Caco-2 (cell line): Measurements from ENCODE around the gene PIK3C2G. TPM values are rescaled to one million over a fixed set of nuclear protein-coding genes. Genes with fewer than 3 reads are reported as not detected.

ENCODE experiments used
- BruUV-seq: library from RNA; stranded (reverse); fragments of 400-500 nt; replicated peaks from 2 replicates; lab custom pipeline; 2021; lab: Mats Ljungman, UMichigan
- CTCF ChIA-PET: fragments of 300-600 bp; sonication (Branson Sonifier 250); formaldehyde crosslinking; loops from one replicate; lab custom pipeline; 2022; ENCODE audit warnings: antibody characterized with exemption; lab: Charles Lee
- POLR2A ChIA-PET: fragments of 300-600 bp; sonication (Branson Sonifier 250); formaldehyde crosslinking; loops from one replicate; lab custom pipeline; 2022; ENCODE audit warnings: antibody characterized with exemption; lab: Charles Lee
- DNase-seq, 2 experiments: peaks; one replicate each; pipeline versions ENCODE4 v3.0.0 to v3.0.0-alpha.2; 2020 to 2022
- H3K27me3 ChIP-seq: replicated peaks from 2 replicates; pipeline ENCODE4 v1.6.0; 2011; ENCODE audit warnings: low read length; ENCODE audit not compliant: control insufficient read depth, insufficient read depth
- H3K36me3 ChIP-seq: 2 replicates; pipeline ENCODE4 v1.5.1; 2011; ENCODE audit warnings: low read length; ENCODE audit not compliant: control insufficient read depth, insufficient read depth
- H3K4me1 ChIP-seq: fragments of 250-450 bp; sonication (Bioruptor Pico); 2 replicates; pipeline ENCODE4 v1.5.1; 2020; ENCODE audit warnings: mild to moderate bottlenecking
- H3K4me3 ChIP-seq: 2 replicates; pipeline ENCODE4 v1.5.1; 2011; ENCODE audit warnings: low read depth, mild to moderate bottlenecking, control low read depth, low read length
- H3K9me3 ChIP-seq: fragments of 250-450 bp; sonication (Bioruptor Pico); 2 replicates; pipeline ENCODE4 v1.5.1; 2020; ENCODE audit warnings: mild to moderate bottlenecking, moderate library complexity
- H3K27ac Mint-ChIP-seq: one replicate; pipeline ENCODE4 v1.8.0; 2022; ENCODE audit warnings: mixed read lengths; ENCODE audit not compliant: unreplicated experiment
- H3K27me3 Mint-ChIP-seq: one replicate; pipeline ENCODE4 v1.8.0; 2022; ENCODE audit warnings: mixed read lengths; ENCODE audit not compliant: insufficient read depth, unreplicated experiment
- H3K36me3 Mint-ChIP-seq: one replicate; pipeline ENCODE4 v1.8.0; 2022; ENCODE audit warnings: mild to moderate bottlenecking, mixed read lengths; ENCODE audit not compliant: insufficient read depth, unreplicated experiment
- H3K4me1 Mint-ChIP-seq: one replicate; pipeline ENCODE4 v1.8.0; 2022; ENCODE audit warnings: low read depth, mixed read lengths; ENCODE audit not compliant: unreplicated experiment
- H3K4me3 Mint-ChIP-seq: one replicate; pipeline ENCODE4 v1.8.0; 2022; ENCODE audit warnings: mild to moderate bottlenecking, moderate library complexity, mixed read lengths; ENCODE audit not compliant: unreplicated experiment
- H3K9me3 Mint-ChIP-seq: one replicate; pipeline ENCODE4 v1.8.0; 2022; ENCODE audit warnings: mixed read lengths; ENCODE audit not compliant: unreplicated experiment
- intact Hi-C: fragments of 100-400 bp; cut with micrococcal nuclease; formaldehyde crosslinking; loops from one replicate; pipeline ENCODE4 v1.10.0; 2022; ENCODE audit not compliant: unreplicated experiment
- total RNA-seq: library from RNA; stranded (reverse); gene quantifications from 2 replicates; pipeline ENCODE4 v1.2.3, GENCODE V29; 2022
- TF ChIP-seq, protein P1 (sequence below), 2 experiments: fragments of 200-600 bp in 1 of 2; IDR thresholded peaks; 1 replicate in 1 of 2; 2 replicates in 1 of 2; pipeline versions ENCODE4 v1.5.1 to v1.8.0; 2011 to 2022; ENCODE audit warnings: antibody characterized with exemption in 1 of 2, control low read depth in 1 of 2, inconsistent platforms in 1 of 2, low read depth in 1 of 2, low read length in 1 of 2, mild to moderate bottlenecking in 1 of 2, moderate library complexity in 1 of 2; ENCODE audit not compliant: insufficient read depth in 1 of 2, severe bottlenecking in 1 of 2, unreplicated experiment in 1 of 2

PIK3C2G gene
- total RNA-seq, 1 experiment from 2014 or later: not detected

DNA sequence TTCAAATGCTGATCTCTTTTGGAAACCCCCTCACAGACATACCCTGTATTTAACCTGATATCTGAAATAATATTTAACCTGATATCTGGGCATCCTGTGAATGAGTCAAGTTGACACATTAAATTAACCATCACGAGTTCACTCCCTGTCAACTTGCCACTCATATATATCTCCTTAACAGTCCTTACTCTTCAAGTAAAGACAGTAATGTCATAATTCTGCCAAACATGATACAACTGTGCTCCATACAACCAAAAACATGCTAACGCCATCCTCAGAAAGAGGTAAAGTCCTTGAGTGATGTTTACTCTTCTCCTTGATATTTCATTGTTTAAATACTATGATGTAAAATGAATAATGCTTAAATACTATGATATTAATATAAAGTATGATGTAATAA lies 371.5 kb downstream of the PIK3C2G start:
- ChIA-PET CTCF (no interaction called here), POLR2A (no interaction called here)
- Mint-ChIP-seq H3K36me3 (no peaks in the 10 kb centered on the region), H3K4me1 (no peaks in the 10 kb centered on the region), H3K9me3 (no peaks in the 10 kb centered on the region), H3K4me3 (no peak overlapping the region), H3K27me3 (peaks cover 18% of the 10 kb centered on the region), H3K27ac (no peak overlapping the region)
- H3K36me3 ChIP-seq: no peaks in the 10 kb centered on the region
- DNase-seq: no peak
- H3K27me3 ChIP-seq: no peaks in the 10 kb centered on the region
- intact Hi-C loops: no loop called here
- BruUV-seq: no TSS peak
- TF ChIP-seq, protein P1, sequence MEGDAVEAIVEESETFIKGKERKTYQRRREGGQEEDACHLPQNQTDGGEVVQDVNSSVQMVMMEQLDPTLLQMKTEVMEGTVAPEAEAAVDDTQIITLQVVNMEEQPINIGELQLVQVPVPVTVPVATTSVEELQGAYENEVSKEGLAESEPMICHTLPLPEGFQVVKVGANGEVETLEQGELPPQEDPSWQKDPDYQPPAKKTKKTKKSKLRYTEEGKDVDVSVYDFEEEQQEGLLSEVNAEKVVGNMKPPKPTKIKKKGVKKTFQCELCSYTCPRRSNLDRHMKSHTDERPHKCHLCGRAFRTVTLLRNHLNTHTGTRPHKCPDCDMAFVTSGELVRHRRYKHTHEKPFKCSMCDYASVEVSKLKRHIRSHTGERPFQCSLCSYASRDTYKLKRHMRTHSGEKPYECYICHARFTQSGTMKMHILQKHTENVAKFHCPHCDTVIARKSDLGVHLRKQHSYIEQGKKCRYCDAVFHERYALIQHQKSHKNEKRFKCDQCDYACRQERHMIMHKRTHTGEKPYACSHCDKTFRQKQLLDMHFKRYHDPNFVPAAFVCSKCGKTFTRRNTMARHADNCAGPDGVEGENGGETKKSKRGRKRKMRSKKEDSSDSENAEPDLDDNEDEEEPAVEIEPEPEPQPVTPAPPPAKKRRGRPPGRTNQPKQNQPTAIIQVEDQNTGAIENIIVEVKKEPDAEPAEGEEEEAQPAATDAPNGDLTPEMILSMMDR (IDR thresholded peaks at IDR 0.05; ENCODE audit: insufficient read depth in 1 of 2, low read depth in 1 of 2, low read length in 1 of 2, severe bottlenecking in 1 of 2, unreplicated experiment in 1 of 2): no peak
- no peak overlapping the region for H3K4me3 ChIP-seq
- H3K9me3 ChIP-seq: no peaks in the 10 kb centered on the region
- H3K4me1 ChIP-seq: peaks cover 5% of the 10 kb centered on the region; the same call in 1 of the 2 replicates

DNA sequence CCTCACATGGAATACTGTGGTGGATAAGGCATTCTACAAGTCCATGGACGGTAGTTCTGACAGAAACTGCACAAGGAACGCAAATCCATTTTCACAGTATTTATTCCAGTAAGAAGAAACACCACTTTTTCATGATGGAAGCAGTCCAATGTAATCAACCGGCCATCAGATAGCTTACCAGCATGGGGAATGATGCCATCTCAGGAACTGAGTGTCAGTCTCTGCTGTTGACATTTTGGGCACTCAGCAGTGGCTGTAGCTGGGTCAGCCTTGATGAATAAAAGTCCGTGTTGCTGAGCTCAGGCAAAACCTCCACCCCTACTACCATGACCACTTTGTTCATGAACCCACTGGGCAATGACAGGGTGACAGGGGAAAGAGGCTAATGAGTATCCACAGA lies 373.1 kb downstream of the PIK3C2G start:
- Histone ChIP-seq H3K4me1 (peaks cover 5% of the 10 kb centered on the region; the same call in 1 of the 2 replicates), H3K27me3 (no peaks in the 10 kb centered on the region), H3K36me3 (no peaks in the 10 kb centered on the region), H3K9me3 (no peaks in the 10 kb centered on the region), H3K4me3 (no peak overlapping the region)
- no peak overlapping the region for H3K27ac Mint-ChIP-seq
- ChIA-PET POLR2A (no interaction called here), CTCF (no interaction called here)
- intact Hi-C loops: no loop called here
- H3K27me3 Mint-ChIP-seq: peaks cover 14% of the 10 kb centered on the region
- BruUV-seq: no TSS peak
- no peak overlapping the region for H3K4me3 Mint-ChIP-seq
- DNase-seq: no peak
- H3K36me3 Mint-ChIP-seq: no peaks in the 10 kb centered on the region
- TF ChIP-seq, protein P1 (IDR thresholded peaks at IDR 0.05; ENCODE audit: insufficient read depth in 1 of 2, low read depth in 1 of 2, low read length in 1 of 2, severe bottlenecking in 1 of 2, unreplicated experiment in 1 of 2): no peak
- no peaks in the 10 kb centered on the region for H3K9me3 Mint-ChIP-seq
- no peaks in the 10 kb centered on the region for H3K4me1 Mint-ChIP-seq

DNA sequence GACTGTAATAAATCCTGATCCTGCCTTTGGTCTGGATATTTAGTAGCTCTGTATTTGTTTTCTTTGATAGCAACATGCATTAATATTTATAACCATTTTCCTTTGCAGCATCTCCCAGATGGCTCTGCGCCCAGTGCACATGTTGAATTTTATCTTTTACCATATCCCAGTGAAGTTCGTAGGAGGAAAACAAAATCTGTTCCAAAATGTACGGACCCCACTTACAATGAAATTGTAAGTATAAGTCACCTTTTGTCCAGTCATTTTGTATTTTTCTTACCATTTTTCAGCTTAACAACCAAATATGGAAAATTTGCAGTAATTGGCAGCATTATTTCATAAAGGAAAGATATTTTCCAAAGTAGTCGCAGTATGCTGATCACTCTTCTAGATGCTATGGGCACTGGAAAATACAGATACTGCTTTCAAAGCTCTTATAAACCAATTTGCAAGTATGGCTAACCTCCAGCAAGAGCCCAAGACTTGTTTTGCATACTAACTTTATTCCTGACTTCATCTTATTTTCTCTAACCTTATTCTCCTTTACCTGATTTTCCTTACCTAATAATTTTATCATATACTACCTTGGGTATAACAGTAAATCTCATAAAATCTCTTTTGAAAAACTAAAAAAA lies 379.1 kb downstream of the PIK3C2G start:
- DNase-seq: no peak
- Histone ChIP-seq H3K4me3 (no peak overlapping the region), H3K9me3 (no peaks in the 10 kb centered on the region), H3K27me3 (no peaks in the 10 kb centered on the region), H3K4me1 (no peaks in the 10 kb centered on the region), H3K36me3 (no peaks in the 10 kb centered on the region)
- ChIA-PET POLR2A (no interaction called here), CTCF (no interaction called here)
- intact Hi-C loops: no loop called here
- TF ChIP-seq, protein P1 (IDR thresholded peaks at IDR 0.05; ENCODE audit: insufficient read depth in 1 of 2, low read depth in 1 of 2, low read length in 1 of 2, severe bottlenecking in 1 of 2, unreplicated experiment in 1 of 2): no peak
- no peak overlapping the region for H3K27ac Mint-ChIP-seq
- no peaks in the 10 kb centered on the region for H3K9me3 Mint-ChIP-seq
- no TSS peak for BruUV-seq
- peaks cover 18% of the 10 kb centered on the region for H3K27me3 Mint-ChIP-seq
- H3K36me3 Mint-ChIP-seq: no peaks in the 10 kb centered on the region
- no peak overlapping the region for H3K4me3 Mint-ChIP-seq
- no peaks in the 10 kb centered on the region for H3K4me1 Mint-ChIP-seq
